SK-N-DZ (cell line): ENCODE results near the gene IMMP2L. TPM values are rescaled to one million over a fixed set of nuclear protein-coding genes. Genes with fewer than 3 reads are reported as not detected.
"Not testable (repeated sequence)": the region's sequence is repeated elsewhere in the genome, so short reads cannot be mapped to it uniquely, and the experiment has no call there.

Experiments
- DNase-seq: peaks from one replicate; pipeline ENCODE4 v3.0.0-alpha.2; 2015; ENCODE audit warnings: low spot score
- polyA plus RNA-seq, 2 experiments: library from polyadenylated mRNA; depleted of rRNA; stranded (reverse); fragments of >200 nt; gene quantifications; 2 replicates each; pipeline ENCODE4 v1.2.3, GENCODE V29; 2014

IMMP2L gene
- polyA plus RNA-seq (2014; cell fraction: cytosol; rRNA removed) = 6.7 and 7.6 TPM in 2 replicates
- 8.3 and 9.9 TPM in 2 replicates for polyA plus RNA-seq (2014; cell fraction: nucleus; rRNA removed)

DNA sequence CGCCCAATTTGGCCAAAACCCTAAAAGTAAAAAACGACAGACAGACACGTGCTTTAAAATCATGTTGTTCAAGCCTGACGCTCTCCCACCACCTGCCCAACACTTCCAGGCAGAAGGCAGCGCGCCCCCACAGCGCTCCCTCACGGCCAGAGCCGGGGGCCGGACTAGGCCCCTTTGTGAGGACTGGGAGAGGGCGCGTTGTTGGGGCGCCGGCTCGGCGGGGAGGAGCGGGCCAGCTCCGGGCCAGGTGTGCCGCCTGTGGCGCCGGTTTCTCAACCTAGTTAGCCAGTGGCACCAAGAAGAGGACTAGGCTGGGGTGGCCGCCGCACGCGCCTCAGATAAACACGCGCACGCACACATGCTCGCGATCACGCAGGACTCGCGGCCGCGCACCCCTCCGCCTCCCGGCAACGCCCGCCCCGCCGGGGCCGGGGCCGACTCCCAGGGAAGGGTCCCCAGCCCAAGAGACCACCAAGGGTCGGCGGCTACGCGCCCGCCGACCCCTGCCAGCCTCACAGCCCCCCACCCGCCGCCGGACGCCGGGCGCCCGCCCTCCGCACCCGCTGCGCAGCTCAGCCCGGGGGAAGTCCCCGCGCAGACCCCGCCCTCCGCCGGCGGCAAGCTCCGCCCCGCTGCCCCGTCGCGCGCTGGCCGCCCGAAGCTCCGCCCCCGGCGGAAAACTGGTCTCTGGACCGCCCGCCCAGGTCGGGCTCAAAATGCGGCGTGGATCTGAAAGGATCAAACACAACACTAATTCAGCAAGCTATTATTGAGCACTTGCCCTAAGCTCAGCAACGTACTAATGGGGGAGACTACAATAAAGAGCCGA is at the start of gene IMMP2L:
Gene IMMP2L (minus strand): TSS at position 589 of the 829 bp plus-strand sequence.
- DNase-seq = peak; percentile 84

DNA sequence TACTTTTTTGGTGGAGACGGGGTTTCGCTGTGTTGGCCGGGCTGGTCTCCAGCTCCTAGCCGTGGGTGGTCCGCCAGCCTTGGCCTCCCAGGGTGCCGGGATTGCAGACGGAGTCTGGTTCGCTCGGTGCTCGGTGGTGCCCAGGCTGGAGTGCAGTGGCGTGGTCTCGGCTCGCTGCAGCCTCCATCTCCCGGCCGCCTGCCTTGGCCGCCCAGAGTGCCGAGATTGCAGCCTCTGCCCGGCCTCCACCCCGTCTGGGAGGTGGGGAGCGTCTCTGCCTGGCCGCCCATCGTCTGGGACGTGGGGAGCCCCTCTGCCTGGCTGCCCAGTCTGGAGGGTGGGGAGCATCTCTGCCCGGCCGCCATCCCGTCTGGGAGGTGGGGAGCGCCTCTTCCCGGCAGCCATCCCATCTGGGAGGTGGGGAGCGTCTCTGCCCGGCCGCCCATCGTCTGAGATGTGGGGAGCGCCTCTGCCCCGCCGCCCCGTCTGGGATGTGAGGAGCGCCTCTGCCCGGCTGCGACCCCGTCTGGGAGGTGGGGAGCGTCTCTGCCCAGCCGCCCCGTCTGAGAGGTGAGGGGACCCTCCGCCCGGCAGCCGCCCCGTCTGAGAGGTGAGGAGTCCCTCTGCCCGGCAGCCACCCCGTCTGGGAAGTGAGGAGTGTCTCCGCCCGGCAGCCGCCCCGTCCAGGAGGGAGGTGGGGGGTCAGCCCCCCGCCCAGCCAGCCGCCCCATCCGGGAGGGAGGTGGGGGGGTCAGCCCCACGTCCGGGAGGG is 47.4 kb upstream of the IMMP2L start:
- not testable (repeated sequence) for DNase-seq

DNA sequence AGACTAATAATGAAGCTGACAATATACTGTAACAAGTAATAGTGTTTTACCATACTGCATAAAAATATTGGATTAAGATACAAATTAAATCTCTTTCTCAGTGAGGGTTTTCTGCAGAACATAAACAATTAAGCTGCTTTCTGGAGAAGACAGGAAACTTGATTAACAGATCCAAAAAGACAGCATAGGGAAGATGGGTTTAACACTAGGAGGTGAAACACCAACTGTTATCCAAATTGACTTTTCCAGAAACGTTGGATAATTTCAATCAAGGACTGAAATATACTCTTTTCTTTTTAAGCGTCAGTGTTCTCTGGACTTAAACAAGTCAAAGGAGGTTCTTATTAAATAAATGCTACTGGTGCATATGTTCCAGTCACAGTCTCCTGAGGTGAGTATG is 45.3 kb upstream of the IMMP2L start:
- DNase-seq = no peak

DNA sequence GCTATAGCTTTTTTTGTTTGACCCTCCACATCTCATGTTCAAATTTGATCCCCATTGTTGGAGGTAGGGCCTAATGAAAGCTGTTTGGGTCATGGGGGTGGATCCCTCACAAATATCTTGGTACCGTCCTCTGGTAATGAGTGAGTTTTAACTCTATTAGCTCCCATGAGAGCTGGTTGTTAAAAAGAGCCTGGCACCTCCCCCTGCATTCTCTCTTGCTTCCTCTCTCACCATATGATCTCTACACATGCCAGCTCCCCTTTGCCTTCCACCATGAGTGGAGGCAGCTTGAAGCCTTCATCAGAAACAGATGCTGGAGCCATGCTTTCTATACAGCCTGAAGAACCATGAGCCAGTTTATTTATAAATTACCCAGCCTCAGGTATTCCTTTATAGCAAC is 43.0 kb upstream of the IMMP2L start:
- no peak for DNase-seq

GRCh38 chr7:111600091-111600490 is 37.8 kb upstream of the IMMP2L start:
- DNase-seq = no peak

DNA sequence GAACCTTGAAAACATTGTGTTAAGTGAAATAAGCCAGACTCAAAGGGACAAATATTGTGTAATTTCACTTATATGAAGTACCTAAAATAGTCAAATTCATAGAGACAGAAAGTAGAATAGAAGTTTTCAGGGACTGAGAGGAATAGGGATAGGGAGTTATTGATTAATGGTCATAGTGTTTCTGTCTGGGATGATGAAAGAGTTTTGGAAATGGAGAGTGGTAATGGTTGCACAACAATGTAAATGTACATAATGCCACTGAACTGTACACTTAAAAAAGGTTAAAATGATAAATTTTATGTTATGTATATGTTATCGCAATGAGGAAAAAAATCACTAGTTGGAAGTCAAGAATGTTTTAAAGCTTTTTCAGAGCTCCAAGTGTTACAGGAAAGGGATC is 33.5 kb upstream of the IMMP2L start:
- no peak for DNase-seq

DNA sequence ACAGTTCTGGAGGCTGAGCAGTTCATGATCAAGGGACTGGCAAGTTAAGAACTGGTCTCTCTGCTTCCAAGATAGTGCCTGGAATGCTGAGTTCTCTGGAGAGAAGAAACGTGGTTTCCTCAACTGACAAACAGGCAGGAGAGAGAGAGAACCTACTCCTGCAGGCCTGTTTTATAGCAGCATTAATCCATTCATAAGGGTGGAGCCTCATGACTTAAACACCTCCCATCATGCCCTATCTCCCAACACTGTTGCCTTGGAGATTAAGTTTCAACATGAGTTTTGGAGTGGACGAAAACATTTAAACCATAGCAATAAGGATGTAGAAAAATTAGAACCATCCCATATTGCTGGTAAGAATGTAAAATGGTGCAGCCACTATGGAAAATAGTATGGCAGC is 32.3 kb upstream of the IMMP2L start:
- DNase-seq = no peak

GRCh38 chr7:111593343-111593742 is 31.1 kb upstream of the IMMP2L start:
- DNase-seq = no peak

DNA sequence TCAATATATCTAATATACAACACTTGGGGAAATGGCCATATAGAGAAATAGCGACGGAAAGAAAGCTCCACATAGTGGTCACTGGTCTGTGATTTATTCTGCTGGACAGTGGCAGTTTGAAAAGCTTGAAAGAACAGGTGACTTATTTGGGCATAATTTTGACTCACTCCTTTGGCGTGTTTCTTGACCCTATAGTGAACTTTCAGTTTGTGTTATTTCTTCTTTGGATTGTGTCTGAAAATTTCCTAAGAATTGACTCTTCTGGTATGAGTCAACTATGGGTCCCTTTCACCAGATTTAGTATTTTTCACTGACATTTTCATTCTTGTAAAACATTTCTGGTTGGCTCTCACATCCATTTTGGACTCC is 25.8 kb upstream of the IMMP2L start:
- DNase-seq = no peak

GRCh38 chr7:111587410-111588064 is 25.2 kb upstream of the IMMP2L start:
- DNase-seq = no peak

DNA sequence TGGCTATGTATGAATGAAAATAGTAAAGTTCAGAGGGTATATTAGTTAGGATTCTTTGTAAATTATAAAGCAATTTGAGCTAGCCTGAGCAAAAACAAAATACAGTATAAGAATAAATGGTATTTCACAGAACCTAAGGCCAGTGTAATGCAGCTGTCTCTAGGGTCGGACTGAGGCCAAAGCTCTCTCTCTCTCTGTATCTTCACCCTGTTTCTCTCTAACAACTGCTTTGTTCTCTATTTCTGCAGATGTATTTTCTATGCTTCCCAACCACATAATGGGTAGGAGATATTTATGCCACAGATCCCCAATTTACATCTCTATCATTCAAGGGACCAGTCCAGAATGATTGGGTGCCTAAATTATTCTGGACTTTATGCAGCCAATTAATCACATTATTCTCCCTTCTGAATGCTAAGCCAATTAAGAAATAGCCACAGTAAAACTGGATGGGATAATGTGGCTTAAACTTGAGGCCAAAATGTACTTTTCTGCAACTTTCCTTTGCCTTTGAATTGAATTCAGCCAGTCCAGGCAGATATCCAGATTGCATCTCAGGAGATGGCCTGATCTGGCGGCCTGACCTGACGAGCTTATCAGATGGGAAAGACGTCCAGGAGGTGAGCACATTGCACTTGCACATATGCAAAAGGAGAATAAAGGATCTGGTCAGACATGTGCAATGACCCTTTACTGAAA is 24.6 kb upstream of the IMMP2L start:
- no peak for DNase-seq

DNA sequence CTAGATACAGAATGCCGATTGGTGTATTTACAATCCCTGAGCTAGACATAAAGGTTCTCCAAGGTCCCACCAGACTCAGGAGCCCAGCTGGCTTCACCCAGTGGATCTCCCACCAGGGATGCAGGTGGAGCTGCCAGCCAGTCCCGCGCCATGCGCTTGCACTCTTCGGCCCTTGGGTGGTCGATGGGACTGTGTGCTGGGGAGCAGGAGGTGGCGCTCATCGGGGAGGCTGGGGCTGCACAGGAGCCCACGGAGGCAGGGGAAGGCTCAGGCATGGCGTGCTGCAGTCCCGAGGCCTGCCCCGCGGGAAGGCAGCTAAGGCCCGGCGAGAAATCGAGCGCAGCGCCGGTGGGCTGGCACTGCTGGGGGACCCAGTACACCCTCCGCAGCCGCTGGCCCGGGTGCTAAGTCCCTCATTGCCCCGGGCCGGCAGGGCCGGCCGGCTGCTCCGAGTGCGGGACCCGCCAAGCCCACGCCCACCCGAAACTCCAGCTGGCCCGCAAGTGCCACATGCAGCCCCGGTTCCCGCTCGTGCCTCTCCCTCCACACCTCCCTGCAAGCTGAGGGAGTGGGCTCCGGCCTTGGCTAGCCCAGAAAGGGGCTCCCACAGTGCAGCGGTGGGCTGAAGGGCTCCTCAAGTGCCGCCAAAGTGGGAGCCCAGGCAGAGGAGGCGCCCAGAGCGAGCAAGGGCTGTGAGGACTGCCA is 19.6 kb upstream of the IMMP2L start:
- DNase-seq = not testable (repeated sequence)

DNA sequence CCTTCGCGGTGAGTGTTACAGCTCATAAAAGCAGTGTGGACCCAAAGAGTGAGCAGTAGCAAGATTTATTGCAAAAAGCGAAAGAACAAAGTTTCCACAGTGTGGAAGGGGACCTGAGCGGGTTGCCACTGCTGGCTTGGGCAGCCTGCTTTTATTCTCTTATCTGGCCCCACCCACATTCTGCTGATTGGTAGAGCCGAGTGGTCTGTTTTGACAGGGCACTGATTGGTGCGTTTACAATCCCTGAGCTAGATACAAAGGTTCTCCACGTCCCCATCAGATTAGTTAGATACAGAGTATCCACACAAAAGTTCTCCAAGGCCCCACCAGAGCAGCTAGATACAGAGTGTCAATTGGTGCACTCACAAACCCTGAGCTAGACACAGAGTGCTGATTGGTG is 18.9 kb upstream of the IMMP2L start:
- DNase-seq = not testable (repeated sequence)

DNA sequence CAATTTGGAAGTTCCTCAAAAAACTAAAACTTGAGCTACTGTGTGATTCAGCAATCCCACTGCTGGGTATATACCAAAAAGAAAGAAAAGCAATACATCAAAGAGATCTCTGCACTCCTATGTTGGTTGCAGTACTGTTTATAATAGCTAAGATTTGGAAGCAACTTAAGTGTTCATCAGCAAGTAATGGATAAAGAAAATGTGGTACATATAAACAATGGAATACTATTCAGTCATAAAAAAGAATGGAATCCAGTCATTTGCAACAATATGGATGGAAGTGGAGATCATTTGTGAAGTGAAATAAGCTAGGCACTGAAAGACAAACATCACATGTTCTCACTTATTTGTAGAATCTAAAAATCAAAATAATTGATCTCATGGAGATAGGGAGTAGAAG is 16.5 kb upstream of the IMMP2L start:
- DNase-seq = no peak

DNA sequence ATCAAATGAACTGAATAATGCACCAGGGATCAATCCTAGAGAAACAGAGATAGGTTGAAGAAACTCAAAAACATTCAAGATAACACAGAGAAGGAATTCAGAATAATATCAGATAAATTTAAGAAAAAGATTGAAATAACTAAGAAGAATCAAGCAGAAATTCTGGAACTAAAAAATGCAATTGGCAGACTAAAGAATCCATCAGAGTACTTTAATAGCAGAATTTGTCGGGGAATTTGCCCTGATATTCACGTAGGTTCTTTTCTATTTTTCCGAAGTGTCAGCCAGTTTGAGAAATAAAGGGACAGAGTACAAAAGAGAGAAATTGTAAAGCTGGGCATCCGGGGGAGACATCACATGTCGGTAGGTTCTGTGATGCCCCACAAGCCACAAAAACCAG is 9.4 kb upstream of the IMMP2L start:
- no peak for DNase-seq

- no peak for DNase-seq
Observed at GRCh38 chr7:111568870-111569462, 6.7 kb upstream of the IMMP2L start.

GRCh38 chr7:111568419-111568818 is 6.1 kb upstream of the IMMP2L start:
- no peak for DNase-seq

- no peak for DNase-seq
Observed at GRCh38 chr7:111564078-111564477, 1.8 kb upstream of the IMMP2L start.

DNA sequence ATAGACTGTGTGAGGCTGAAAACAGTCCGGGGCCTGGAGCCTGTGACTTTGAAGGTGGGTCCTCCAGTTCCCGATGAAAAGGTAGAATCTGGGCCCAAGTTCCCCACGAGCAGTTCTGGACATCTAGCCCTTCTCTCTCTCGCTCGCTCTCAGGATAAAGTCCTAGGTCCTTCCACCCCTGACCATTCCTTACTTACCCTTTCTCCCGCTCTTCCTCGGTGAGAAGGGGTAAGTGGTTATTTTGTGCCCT is 713 bp downstream of the IMMP2L start:
- no peak for DNase-seq

- DNase-seq = no peak
Observed at GRCh38 chr7:111560773-111561653, 1.3 kb downstream of the IMMP2L start.
